Measurements from ENCODE around the gene METTL1. TPM values are rescaled to one million over a fixed set of nuclear protein-coding genes. Genes with fewer than 3 reads are reported as not detected.

Gene METTL1
- total RNA-seq, 2 donors from 2014 or later: 21.3 to 28.5 TPM

GRCh38 chr12:57764662-57765002 is 7.3 kb downstream of the METTL1 start:
- peaks cover 12 to 26% of the 10 kb centered on the region in 2 donors for H3K36me3 Mint-ChIP-seq
- H3K27ac Mint-ChIP-seq: peak overlapping the region; percentile 14 to 83
- peak; percentile 14 to 23 for ATAC-seq
- H3K9me3 Mint-ChIP-seq: no peaks in the 10 kb centered on the region
- DNase-seq (ENCODE audit: low spot score in 2 of 2): no peak

- Mint-ChIP-seq H3K27ac (peak overlapping the region; percentile 11 to 83), H3K36me3 (peaks cover 15 to 25% of the 10 kb centered on the region in 2 donors), H3K9me3 (no peaks in the 10 kb centered on the region)
- no peak for DNase-seq (ENCODE audit: low spot score in 2 of 2)
- no peak for ATAC-seq
Measured at GRCh38 chr12:57763881-57764661, 7.8 kb downstream of the METTL1 start.

- no peak for ATAC-seq
- DNase-seq (ENCODE audit: low spot score in 2 of 2): no peak
Measured at GRCh38 chr12:57762463-57762862, 9.4 kb downstream of the METTL1 start.

GRCh38 chr12:57761391-57761998 is 10.4 kb downstream of the METTL1 start:
- no peak overlapping the region for H3K27ac Mint-ChIP-seq
- H3K36me3 Mint-ChIP-seq: peaks cover 19 to 32% of the 10 kb centered on the region in 2 donors
- ATAC-seq (no peak), DNase-seq (ENCODE audit: low spot score in 2 of 2) (no peak)
- no peaks in the 10 kb centered on the region for H3K9me3 Mint-ChIP-seq

More at GRCh38 chr12:57762463-57762862, 9.4 kb downstream of the METTL1 start:
- Mint-ChIP-seq H3K9me3 (no peaks in the 10 kb centered on the region), H3K27ac (no peak overlapping the region), H3K36me3 (peaks cover 15 to 25% of the 10 kb centered on the region in 2 donors)

GRCh38 chr12:57760347-57760982 is 11.4 kb downstream of the METTL1 start:
- no peak for ATAC-seq
- peaks cover 25 to 37% of the 10 kb centered on the region in 2 donors for H3K36me3 Mint-ChIP-seq
- no peak for DNase-seq (ENCODE audit: low spot score in 2 of 2)
- H3K9me3 Mint-ChIP-seq: no peaks in the 10 kb centered on the region
- no peak overlapping the region for H3K27ac Mint-ChIP-seq

GRCh38 chr12:57759360-57759980 is 12.4 kb downstream of the METTL1 start:
- Mint-ChIP-seq H3K27ac (no peak overlapping the region), H3K36me3 (peaks cover 25 to 28% of the 10 kb centered on the region in 2 donors), H3K9me3 (no peaks in the 10 kb centered on the region)
- DNase-seq (ENCODE audit: low spot score in 2 of 2) (peak in 1 of 2 donors; percentile 26), ATAC-seq (peak in 1 of 2 donors; percentile 26)

GRCh38 chr12:57758552-57759359 is 13.1 kb downstream of the METTL1 start:
- no peaks in the 10 kb centered on the region for H3K9me3 Mint-ChIP-seq
- peaks cover 20 to 23% of the 10 kb centered on the region in 2 donors for H3K36me3 Mint-ChIP-seq
- ATAC-seq: no peak
- no peak for DNase-seq (ENCODE audit: low spot score in 2 of 2)
- no peak overlapping the region for H3K27ac Mint-ChIP-seq

GRCh38 chr12:57757771-57758170 is 14.1 kb downstream of the METTL1 start:
- peaks cover 12 to 14% of the 10 kb centered on the region in 2 donors for H3K36me3 Mint-ChIP-seq
- ATAC-seq: no peak

GRCh38 chr12:57756406-57757341 is 15.2 kb downstream of the METTL1 start:
- Mint-ChIP-seq H3K9me3 (no peaks in the 10 kb centered on the region), H3K36me3 (peaks cover 17 to 19% of the 10 kb centered on the region in 2 donors), H3K27ac (peak overlapping the region; percentile 52 to 84)
- peak; percentile 15 to 31 for ATAC-seq
- DNase-seq (ENCODE audit: low spot score in 2 of 2): peak in 1 of 2 donors; percentile 80

More at GRCh38 chr12:57757771-57758170, 14.1 kb downstream of the METTL1 start:
- DNase-seq (ENCODE audit: low spot score in 2 of 2): no peak
- H3K27ac Mint-ChIP-seq: no peak overlapping the region
- H3K9me3 Mint-ChIP-seq: no peaks in the 10 kb centered on the region

- no peaks in the 10 kb centered on the region for H3K9me3 Mint-ChIP-seq
- DNase-seq (ENCODE audit: low spot score in 2 of 2) (peak in 1 of 2 donors; percentile 46), ATAC-seq (no peak)
- peak overlapping the region; percentile 11 to 52 for H3K27ac Mint-ChIP-seq
- H3K36me3 Mint-ChIP-seq: peaks cover 26 to 29% of the 10 kb centered on the region in 2 donors
Measured at GRCh38 chr12:57755454-57756372, 16.2 kb downstream of the METTL1 start.

GRCh38 chr12:57755194-57755453 is 16.8 kb downstream of the METTL1 start:
- no peak for ATAC-seq
- peaks cover 31 to 34% of the 10 kb centered on the region in 2 donors for H3K36me3 Mint-ChIP-seq
- DNase-seq (ENCODE audit: low spot score in 2 of 2): no peak
- H3K9me3 Mint-ChIP-seq: no peaks in the 10 kb centered on the region
- no peak overlapping the region for H3K27ac Mint-ChIP-seq

- ATAC-seq (peak; percentile 30 to 67), DNase-seq (ENCODE audit: low spot score in 2 of 2) (peak; percentile 74 to 87)
- H3K36me3 Mint-ChIP-seq: peaks cover 31 to 34% of the 10 kb centered on the region in 2 donors
- peak within 1 kb of the TSS in 1 of 2 donors; percentile 79 for H3K27ac Mint-ChIP-seq
- H3K9me3 Mint-ChIP-seq: no peaks in the 10 kb centered on the region
Measured at GRCh38 chr12:57754411-57755193, 17.3 kb downstream of the METTL1 start, which contains the start of gene MARCHF9. Gene MARCHF9 (plus strand): TSS chr12:57755103. CDS start chr12:57755529, 426 bp downstream.

- ATAC-seq (no peak), DNase-seq (ENCODE audit: low spot score in 2 of 2) (no peak)
- no peaks in the 10 kb centered on the region for H3K9me3 Mint-ChIP-seq
- peaks cover 36 to 37% of the 10 kb centered on the region in 2 donors for H3K36me3 Mint-ChIP-seq
- H3K27ac Mint-ChIP-seq: peak overlapping the region in 1 of 2 donors; percentile 97
Measured at GRCh38 chr12:57753756-57754337, 18.1 kb downstream of the METTL1 start.

All from activated naive CD4-positive, alpha-beta T cell treated with anti-CD3 and anti-CD28 coated beads, Interleukin-2, amount 50 U/mL, for 72 hours (primary cell).